Body of pancreas (tissue), 4 donors: ENCODE measurements around the gene ARHGEF28. TPM values are rescaled to one million over a fixed set of nuclear protein-coding genes. Genes with fewer than 3 reads are reported as not detected.
A peak's percentile ranks its signal among the peaks of the same experiment; 100 is the strongest.

Experiments used
- ATAC-seq: fragments of 150-250 bp; one replicate; pipeline ENCODE4 v1.9.1; 2016
- DNase-seq, 4 donors: peaks; one replicate each; pipeline ENCODE4 v3.0.0-alpha.2; 2019
- H3K27ac ChIP-seq, 4 donors: fragments of 200-600 bp; sonication (generic); 1 replicate in 3 of 4; 2 replicates in 1 of 4; pipeline versions ENCODE4 v1.5.1 to v1.6.1; 2016 to 2019; ENCODE audit warnings: mild to moderate bottlenecking in 1 of 4, mixed read lengths in 1 of 4, moderate library complexity in 1 of 4
- H3K27me3 ChIP-seq, 2 donors: fragments of 200-600 bp; sonication (generic); one replicate each; pipeline ENCODE4 v1.6.0; 2016; ENCODE audit warnings: mild to moderate bottlenecking in 1 of 2
- H3K36me3 ChIP-seq, 2 donors: fragments of 200-600 bp; sonication (generic); replicated peaks in 1 of 2; 2 replicates each; pipeline ENCODE4 v1.5.1; 2016; ENCODE audit warnings: low read depth in 2 of 2; ENCODE audit not compliant: insufficient read depth in 1 of 2
- H3K4me1 ChIP-seq: fragments of 200-600 bp; sonication (generic); one replicate; pipeline ENCODE4 v1.6.0; 2016
- H3K4me3 ChIP-seq, 2 donors: fragments of 200-600 bp; sonication (generic); 1 replicate in 1 of 2; 2 replicates in 1 of 2; pipeline ENCODE4 v1.5.1; 2016 to 2019
- H3K9me3 ChIP-seq, 3 donors: fragments of 200-600 bp; sonication (generic); 1 replicate in 2 of 3; 2 replicates in 1 of 3; pipeline ENCODE4 v1.5.1; 2016
- POLR2A ChIP-seq, 3 donors: fragments of 450-650 bp; IDR thresholded peaks; one replicate each; pipeline ENCODE4 v1.6.1; 2016; ENCODE audit warnings: antibody characterized with exemption in 3 of 3, mild to moderate bottlenecking in 2 of 3
- WGBS, 2 donors: methylation state at CpG; one replicate each; pipeline ENCODE4 v1.1.5; 2017; 5-methylcytosine and 5-hydroxymethylcytosine counted together
- intact Hi-C: fragments of 100-400 bp; cut with DNase I; formaldehyde crosslinking; loops from one replicate; pipeline ENCODE4 v1.15.1; 2023
- total RNA-seq, 2 donors: library from RNA; depleted of rRNA; stranded (reverse); fragments of >200 nt; gene quantifications; one replicate each; pipeline ENCODE4 v1.1.0, GENCODE V29; 2016
- TF ChIP-seq, protein P1 (sequence below), 7 experiments: fragments of 450-650 bp in 4 of 7; fragments of 200-600 bp in 3 of 7; sonication (generic) in 3 of 7; IDR thresholded peaks; one replicate each; pipeline ENCODE4 v1.5.1; 2016 to 2019; ENCODE audit warnings: antibody characterized with exemption in 7 of 7

The ARHGEF28 gene
- total RNA-seq, 2 donors from 2014 or later: 63.0 to 67.2 TPM

- Histone ChIP-seq H3K27ac (no peak overlapping the region), H3K4me3 (no peak overlapping the region), H3K36me3 (no peaks in the 10 kb centered on the region), H3K4me1 (no peaks in the 10 kb centered on the region), H3K9me3 (no peaks in the 10 kb centered on the region), H3K27me3 (no peaks in the 10 kb centered on the region)
- no peak for TF ChIP-seq POLR2A (IDR thresholded peaks at IDR 0.05)
- TF ChIP-seq, protein P1, sequence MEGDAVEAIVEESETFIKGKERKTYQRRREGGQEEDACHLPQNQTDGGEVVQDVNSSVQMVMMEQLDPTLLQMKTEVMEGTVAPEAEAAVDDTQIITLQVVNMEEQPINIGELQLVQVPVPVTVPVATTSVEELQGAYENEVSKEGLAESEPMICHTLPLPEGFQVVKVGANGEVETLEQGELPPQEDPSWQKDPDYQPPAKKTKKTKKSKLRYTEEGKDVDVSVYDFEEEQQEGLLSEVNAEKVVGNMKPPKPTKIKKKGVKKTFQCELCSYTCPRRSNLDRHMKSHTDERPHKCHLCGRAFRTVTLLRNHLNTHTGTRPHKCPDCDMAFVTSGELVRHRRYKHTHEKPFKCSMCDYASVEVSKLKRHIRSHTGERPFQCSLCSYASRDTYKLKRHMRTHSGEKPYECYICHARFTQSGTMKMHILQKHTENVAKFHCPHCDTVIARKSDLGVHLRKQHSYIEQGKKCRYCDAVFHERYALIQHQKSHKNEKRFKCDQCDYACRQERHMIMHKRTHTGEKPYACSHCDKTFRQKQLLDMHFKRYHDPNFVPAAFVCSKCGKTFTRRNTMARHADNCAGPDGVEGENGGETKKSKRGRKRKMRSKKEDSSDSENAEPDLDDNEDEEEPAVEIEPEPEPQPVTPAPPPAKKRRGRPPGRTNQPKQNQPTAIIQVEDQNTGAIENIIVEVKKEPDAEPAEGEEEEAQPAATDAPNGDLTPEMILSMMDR (IDR thresholded peaks at IDR 0.05): no peak
- 71 to 84% methylated on average over 1 of the region's 1 CpG for WGBS, 2 donors
- ATAC-seq (no peak), DNase-seq (no peak)
- intact Hi-C loops: no loop called here
Observed at GRCh38 chr5:73960426-73960825, 334.4 kb downstream of the ARHGEF28 start.

GRCh38 chr5:73962801-73963425 lies 336.9 kb downstream of the ARHGEF28 start:
- Histone ChIP-seq H3K4me3 (no peak overlapping the region), H3K9me3 (no peaks in the 10 kb centered on the region), H3K27me3 (no peaks in the 10 kb centered on the region), H3K27ac (peak overlapping the region in 3 of 4 donors; percentile 23 to 54 (median 47)), H3K4me1 (no peaks in the 10 kb centered on the region), H3K36me3 (no peaks in the 10 kb centered on the region)
- WGBS, 2 donors: 49 to 54% methylated on average over 8 of the region's 8 CpGs
- intact Hi-C loops: no loop called here
- TF ChIP-seq, protein P1 (IDR thresholded peaks at IDR 0.05): no peak
- TF ChIP-seq POLR2A (IDR thresholded peaks at IDR 0.05): peak in 1 of 3 donors; percentile 14
- DNase-seq: peak; percentile 19 to 69 (median 39)
- ATAC-seq: peak; percentile 78

DNA sequence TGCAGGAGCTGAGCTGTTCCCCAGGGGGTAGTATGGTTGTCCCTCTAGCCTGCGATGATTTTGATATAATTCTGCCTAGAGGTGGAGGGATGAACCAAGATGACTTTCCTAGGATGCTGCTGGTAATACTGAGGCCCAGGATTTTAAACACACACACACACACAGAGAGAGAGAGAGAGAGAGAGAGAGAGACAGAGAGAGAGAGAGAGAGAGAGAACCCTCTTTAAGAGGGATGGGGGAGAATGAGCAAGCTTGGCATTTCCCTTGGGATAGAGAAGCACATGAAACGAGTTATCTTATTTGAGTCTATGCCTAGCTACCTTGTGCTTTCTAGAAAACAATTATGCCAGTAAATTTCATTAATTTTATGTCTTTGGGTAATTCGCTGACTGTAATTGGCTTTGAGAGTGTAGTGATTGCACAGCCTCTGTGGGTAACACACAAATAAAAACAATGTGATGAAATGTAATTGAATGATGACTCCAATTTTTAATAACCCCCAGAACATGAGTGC lies 338.4 kb downstream of the ARHGEF28 start:
- ATAC-seq (no peak), DNase-seq (no peak)
- H3K4me3 ChIP-seq: no peak overlapping the region
- H3K9me3 ChIP-seq: no peaks in the 10 kb centered on the region
- TF ChIP-seq, protein P1 (IDR thresholded peaks at IDR 0.05): no peak
- no peaks in the 10 kb centered on the region for H3K4me1 ChIP-seq
- H3K27me3 ChIP-seq: no peaks in the 10 kb centered on the region
- H3K27ac ChIP-seq: no peak overlapping the region
- intact Hi-C loops: no loop called here
- no peaks in the 10 kb centered on the region for H3K36me3 ChIP-seq
- WGBS, 2 donors: 52 to 63% methylated on average over 3 of the region's 3 CpGs

DNA sequence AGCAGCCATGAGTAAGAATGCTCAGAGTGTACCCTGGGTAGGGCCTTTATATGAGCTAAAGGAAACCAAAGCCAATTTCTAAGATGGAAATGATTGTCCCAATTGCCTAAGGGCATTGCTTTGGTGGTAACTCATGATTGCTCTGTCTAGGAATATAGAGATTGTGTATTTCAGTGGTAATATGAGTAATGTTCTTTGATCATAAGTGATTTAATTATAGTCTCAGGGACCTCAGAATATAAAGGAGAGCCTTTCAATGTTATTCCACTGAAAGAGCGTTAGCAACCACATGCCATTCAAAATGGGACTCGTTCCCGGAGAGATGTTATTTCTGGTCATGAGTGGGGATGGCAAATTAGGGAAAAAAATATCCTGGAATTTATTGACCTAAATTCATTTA lies 340.5 kb downstream of the ARHGEF28 start:
- intact Hi-C loops: no loop called here
- TF ChIP-seq, protein P1 (IDR thresholded peaks at IDR 0.05): no peak
- TF ChIP-seq POLR2A (IDR thresholded peaks at IDR 0.05): no peak
- WGBS, 2 donors: 86 to 87% methylated on average over 3 of the region's 3 CpGs
- Histone ChIP-seq H3K36me3 (no peaks in the 10 kb centered on the region), H3K4me3 (no peak overlapping the region), H3K27ac (no peak overlapping the region), H3K27me3 (no peaks in the 10 kb centered on the region), H3K9me3 (no peaks in the 10 kb centered on the region), H3K4me1 (no peaks in the 10 kb centered on the region)
- DNase-seq: no peak
- no peak for ATAC-seq

GRCh38 chr5:73967347-73967746 lies 341.4 kb downstream of the ARHGEF28 start:
- WGBS, 2 donors: 70 to 79% methylated on average over 3 of the region's 3 CpGs
- Histone ChIP-seq H3K9me3 (no peaks in the 10 kb centered on the region), H3K4me1 (no peaks in the 10 kb centered on the region), H3K27ac (no peak overlapping the region), H3K36me3 (no peaks in the 10 kb centered on the region), H3K4me3 (no peak overlapping the region), H3K27me3 (no peaks in the 10 kb centered on the region)
- TF ChIP-seq, protein P1 (IDR thresholded peaks at IDR 0.05): no peak
- no peak for TF ChIP-seq POLR2A (IDR thresholded peaks at IDR 0.05)
- intact Hi-C loops: no loop called here
- ATAC-seq: no peak
- no peak for DNase-seq
